ENCODE data around the gene HTT. TPM values are rescaled to one million over a fixed set of nuclear protein-coding genes. Genes with fewer than 3 reads are reported as not detected.
A peak's percentile ranks its signal among the peaks of the same experiment; 100 is the strongest.
"Not testable (repeated sequence)": the region's sequence is repeated elsewhere in the genome, so short reads cannot be mapped to it uniquely, and the experiment has no call there.

The HTT gene
- total RNA-seq, 1 experiment from 2014 or later = 33.4 TPM

GRCh38 chr4:3121596-3121995 is 47.1 kb downstream of the HTT start:
- no peak for DNase-seq (ENCODE audit: low spot score)

DNA sequence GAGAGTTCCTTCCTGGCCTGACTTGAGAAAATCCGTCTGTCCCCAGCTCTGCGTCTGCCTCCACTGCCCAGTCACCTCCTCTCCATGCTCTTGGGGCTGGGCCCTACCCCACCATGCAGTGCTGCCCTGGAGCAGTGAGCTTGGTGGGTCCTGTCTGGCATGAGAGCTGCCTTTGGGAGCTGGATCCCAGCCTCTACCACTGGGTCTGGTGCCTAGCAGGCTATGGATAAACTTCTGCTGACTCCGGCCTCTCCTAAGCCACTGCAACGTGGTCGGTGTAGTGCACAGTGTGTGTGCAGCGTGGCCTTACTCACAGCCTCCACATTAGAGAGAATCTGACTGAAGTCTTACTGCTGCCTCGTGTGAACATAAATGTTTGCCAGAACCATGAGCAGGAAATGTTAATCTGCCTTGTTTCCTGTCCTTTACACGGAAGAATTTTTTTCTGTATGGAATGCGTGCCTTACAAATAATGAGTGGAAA is 47.6 kb downstream of the HTT start:
- no peak for DNase-seq (ENCODE audit: low spot score)

GRCh38 chr4:3123181-3123671 is 48.7 kb downstream of the HTT start:
- DNase-seq (ENCODE audit: low spot score) = no peak

GRCh38 chr4:3124070-3124767 is 49.7 kb downstream of the HTT start:
- DNase-seq (ENCODE audit: low spot score) = no peak

- no peak for DNase-seq (ENCODE audit: low spot score)
Observed at GRCh38 chr4:3127112-3127511, 52.6 kb downstream of the HTT start.

DNA sequence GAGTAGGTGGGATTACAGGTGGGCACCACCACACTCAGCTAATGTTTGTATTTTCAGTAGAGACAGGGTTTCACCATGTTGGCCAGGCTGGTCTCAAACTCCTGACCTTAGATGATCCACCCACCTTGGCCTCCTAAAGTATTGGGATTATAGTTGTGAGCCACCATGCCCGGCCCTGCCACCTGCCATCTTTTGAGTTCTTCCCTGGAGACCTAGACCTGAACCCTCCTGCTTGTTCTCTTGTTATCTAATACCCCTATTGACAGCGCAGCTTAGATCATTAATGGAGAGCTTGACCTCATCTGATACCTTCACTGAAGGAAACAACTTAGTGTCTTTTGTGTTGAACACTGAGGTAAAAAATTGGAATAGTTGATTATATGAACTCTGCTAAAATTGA is 53.6 kb downstream of the HTT start:
- no peak for DNase-seq (ENCODE audit: low spot score)

GRCh38 chr4:3128976-3129375 is 54.5 kb downstream of the HTT start:
- no peak for DNase-seq (ENCODE audit: low spot score)

GRCh38 chr4:3130201-3130600 is 55.7 kb downstream of the HTT start:
- DNase-seq (ENCODE audit: low spot score) = no peak

DNA sequence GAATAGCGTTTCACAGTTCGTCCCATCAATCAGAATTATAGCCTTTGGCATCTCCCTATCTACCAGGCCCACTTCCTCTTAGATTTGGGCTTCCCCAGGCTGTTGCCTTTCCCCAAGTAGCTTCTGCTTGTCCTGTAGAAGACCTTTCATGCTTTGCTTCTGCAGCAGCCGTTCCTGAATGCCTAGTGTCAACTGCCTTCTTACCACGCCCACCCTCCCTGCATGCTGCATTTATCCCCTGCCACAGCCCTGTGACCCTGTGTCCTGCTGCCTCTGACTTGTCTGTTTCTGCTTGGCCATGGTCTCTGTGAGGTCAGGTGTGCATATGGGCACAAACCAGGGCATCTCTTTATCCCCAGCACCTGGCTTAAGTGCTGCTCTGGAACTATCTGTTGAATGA is 56.3 kb downstream of the HTT start:
- DNase-seq (ENCODE audit: low spot score) = no peak

GRCh38 chr4:3134201-3134600 is 59.7 kb downstream of the HTT start:
- no peak for DNase-seq (ENCODE audit: low spot score)

GRCh38 chr4:3135155-3136011 is 60.9 kb downstream of the HTT start:
- no peak for DNase-seq (ENCODE audit: low spot score)

- DNase-seq (ENCODE audit: low spot score) = peak; percentile 21
Observed at GRCh38 chr4:3136454-3136853, 62.0 kb downstream of the HTT start.

- no peak for DNase-seq (ENCODE audit: low spot score)
Observed at GRCh38 chr4:3137908-3138307, 63.4 kb downstream of the HTT start.

DNA sequence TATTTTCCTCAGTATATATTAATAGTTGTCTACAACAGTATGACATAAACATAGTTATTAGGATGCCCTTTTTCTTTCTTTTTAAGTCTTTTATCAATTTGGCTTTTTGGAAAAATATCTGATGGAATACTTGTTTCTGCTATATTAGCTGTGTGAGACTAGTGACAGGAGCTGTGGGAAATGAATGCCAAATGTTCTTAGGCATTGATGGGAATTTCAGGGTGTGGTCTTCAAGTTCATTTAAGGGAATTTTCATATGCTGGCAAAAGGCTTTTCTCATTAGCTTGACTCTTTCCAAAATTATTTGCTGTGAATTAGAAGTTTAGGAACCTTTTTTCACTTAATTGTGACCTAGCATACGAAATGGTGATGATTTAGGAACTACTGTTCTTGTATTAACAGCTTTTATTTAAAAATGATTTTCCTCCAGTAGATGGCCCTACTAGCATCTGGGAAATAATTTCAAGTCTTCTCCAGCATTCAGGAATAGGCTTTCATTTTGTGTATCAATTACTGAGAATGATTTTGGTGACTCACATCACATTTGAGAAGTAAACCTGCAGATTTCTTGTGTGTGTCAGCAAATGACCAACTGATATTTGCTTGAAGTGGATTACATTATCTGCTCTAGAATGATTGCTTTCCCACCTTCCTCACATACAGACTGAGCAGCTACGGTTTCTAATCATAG is 70.9 kb downstream of the HTT start:
- DNase-seq (ENCODE audit: low spot score) = no peak

DNA sequence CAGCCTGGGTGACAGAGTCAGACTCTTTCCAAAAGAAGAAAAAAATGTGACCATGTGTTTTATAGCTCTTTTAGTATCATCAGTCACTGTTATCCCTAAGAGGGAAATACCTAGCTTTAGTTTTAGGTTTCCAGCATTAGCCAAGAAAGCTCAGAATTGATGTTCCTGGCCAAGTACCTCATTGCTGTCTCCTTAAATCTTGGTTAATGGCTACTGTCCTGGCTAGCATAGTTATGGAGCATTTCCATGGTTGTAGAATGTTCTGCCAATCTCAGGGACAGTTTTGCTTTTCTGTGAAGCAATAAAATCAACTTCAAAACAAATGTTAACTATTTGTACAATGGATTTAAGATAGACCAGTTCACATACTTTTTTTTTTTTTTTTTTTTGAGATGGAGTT is 74.4 kb downstream of the HTT start:
- no peak for DNase-seq (ENCODE audit: low spot score)

DNA sequence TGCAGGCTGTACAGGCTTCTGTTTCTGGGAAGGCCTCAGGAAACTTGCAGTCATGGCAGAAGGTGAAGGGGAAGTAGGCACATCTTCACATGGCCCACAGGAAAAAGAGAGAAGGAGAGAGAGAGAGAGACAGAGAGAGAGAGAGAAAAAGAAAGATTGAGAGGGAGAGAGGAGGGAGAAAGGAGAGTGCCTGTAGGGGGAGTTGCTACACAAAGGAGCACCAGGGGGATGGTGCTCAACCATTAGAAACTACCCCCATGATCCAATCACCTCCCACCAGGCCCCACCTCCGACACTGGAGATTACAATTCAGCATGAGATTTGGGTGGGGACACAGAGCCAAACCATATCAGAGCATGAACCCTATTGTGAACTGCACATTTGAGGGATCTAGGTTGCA is 76.8 kb downstream of the HTT start:
- DNase-seq (ENCODE audit: low spot score) = not testable (repeated sequence)

DNA sequence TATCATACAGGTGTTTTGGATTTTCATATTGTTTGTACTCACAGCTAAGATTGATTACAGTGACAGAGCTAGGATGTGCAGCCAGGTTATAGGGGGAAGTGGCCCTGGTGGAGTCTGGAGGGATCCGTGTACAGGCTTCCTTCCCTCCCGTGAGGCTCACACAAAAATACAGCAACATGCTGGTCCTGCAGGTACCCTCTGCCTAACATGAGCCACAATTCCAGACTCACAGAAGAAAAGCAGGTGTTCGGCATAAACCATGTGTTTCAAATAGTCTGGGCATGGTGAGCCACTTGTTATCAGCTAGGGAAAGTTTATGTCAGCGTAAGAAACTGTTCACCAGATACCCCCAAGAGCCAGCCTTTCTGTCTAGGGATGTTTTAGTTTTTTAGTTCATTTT is 82.9 kb downstream of the HTT start:
- no peak for DNase-seq (ENCODE audit: low spot score)

DNA sequence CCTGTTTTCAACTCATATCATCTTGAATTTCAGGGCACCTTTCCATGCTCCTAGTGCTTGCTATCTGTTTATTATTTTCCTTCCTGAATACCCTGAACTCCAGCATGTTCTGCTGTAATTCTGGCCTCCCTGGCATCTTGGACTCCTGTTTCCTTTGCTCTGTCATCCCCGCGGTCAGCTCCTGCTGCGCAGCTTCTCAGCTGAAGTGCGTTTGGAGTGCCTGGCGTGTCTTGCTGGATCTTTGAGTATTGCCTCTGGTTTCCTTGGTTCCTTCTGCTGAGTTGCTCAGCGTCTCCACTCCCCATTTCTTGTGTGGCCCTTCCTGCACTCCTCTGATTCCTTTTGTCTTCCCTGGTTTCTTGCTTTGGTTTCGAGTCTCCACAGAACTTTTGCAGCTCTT is 84.4 kb downstream of the HTT start:
- DNase-seq (ENCODE audit: low spot score) = no peak

DNA sequence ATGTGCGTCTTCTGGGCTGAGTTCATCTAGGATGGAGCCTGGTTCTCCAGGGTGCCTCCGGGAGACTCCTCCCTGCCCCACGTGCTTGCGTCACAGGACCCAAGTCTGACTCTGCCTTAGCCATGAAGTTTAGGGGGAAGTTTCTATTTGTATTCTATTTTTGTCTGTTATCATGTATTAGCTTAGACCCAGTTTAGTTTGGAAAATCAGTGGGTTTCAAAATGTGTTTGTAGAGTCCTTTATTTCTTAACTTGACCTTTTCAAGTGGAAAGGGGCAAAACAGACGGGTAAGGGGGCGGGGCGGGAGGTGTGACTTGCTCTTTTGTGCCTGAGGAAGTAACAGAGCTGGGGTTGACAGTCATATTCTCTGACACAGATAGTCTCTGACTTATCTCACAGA is 86.0 kb downstream of the HTT start:
- DNase-seq (ENCODE audit: low spot score) = no peak

DNA sequence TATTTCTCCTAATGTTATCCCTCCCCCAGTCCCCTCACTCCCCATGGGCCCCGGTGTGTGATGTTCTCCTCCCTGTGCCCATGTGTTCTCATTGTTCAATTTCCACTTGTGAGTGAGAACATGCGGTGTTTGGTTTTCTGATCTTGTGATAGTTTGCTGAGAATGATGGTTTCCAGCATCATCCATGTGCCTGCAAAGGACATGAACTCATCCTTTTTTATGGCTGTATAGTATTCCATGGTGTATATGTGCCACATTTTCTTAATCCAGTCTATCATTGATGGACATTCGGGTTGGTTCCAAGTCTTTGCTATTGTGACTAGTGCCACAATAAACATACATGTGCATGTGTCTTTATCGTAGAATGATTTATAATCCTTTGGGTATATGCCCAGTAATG is 86.6 kb downstream of the HTT start:
- not testable (repeated sequence) for DNase-seq (ENCODE audit: low spot score)

GRCh38 chr4:3166434-3166833 is 92.0 kb downstream of the HTT start:
- not testable (repeated sequence) for DNase-seq (ENCODE audit: low spot score)

GRCh38 chr4:3168029-3168428 is 93.5 kb downstream of the HTT start:
- DNase-seq (ENCODE audit: low spot score) = no peak
